NOMO-1 treated with dmso at 0.1 percent for 144 hours (cell line): Measurements from ENCODE around the gene CETP.
"Not testable (repeated sequence)": the region's sequence is repeated elsewhere in the genome, so short reads cannot be mapped to it uniquely, and the experiment has no call there.

Experiments used
- DNase-seq: peaks from one replicate; lab custom pipeline; 2025; ENCODE audit not compliant: unreplicated experiment; lab: John Stamatoyannopoulos, UW

The CETP gene

DNA sequence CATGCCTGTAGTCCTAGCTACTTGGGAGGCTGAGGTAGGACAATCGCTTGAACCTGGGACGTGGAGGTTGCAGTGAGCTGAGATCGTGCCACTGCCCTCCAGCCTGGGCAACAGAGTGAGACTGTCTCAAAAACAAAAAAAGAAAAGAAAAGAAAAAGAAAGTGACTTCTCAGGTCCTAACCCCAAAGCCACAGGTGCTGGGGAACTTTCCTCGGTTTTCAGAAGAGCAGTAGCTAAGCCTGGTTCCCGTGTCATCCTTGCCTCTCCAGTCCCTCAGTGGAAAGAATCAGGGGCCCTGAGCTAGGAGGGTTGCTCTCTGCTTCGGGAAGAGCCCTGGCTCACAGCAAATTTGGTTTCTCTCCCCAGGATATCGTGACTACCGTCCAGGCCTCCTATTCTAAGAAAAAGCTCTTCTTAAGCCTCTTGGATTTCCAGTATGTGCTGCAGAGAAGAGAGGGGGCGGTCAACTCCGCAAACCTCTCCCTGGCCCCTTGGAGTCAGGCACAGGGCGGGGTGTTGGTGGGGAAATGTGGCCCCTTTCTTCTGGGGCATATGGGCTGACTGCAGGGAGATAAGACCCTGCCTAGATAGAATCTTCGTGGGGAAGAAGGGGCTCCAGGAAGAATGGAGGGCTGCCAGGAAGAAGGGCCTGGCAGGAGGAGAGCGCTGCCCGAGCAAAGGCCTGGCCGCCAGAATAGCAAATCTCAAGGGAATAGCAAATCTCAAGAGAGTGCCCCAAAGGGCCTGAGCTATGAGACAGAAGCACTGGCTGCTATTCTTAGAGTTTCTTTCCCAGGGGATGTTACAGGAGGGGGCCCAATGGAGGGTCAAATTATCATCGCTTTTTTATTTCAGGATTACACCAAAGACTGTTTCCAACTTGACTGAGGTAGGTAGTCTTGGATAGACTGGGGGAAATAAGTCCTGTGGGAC lies 19.3 kb downstream of the CETP start:
- no peak for DNase-seq

DNA sequence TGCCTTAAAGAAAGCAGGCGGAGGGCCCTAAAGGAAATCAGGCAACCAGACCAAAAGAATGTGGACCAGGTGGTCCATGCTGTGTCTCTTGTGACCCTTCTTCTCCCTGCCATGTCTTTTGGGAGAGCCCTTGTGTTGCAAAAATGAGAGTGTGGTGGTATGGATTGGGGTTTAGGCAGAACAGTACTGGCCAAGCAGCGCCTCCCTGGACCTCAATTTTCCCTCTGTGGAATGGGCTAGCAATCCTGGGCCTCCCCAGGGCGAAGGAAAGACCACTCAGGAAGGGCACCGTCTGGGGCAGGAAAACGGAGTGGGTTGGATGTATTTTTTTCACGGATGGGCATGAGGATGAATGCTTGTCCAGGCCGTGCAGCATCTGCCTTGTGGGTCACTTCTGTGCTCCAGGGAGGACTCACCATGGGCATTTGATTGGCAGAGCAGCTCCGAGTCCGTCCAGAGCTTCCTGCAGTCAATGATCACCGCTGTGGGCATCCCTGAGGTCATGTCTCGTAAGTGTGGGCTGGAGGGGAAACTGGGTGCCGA lies 20.1 kb downstream of the CETP start:
- DNase-seq: no peak

DNA sequence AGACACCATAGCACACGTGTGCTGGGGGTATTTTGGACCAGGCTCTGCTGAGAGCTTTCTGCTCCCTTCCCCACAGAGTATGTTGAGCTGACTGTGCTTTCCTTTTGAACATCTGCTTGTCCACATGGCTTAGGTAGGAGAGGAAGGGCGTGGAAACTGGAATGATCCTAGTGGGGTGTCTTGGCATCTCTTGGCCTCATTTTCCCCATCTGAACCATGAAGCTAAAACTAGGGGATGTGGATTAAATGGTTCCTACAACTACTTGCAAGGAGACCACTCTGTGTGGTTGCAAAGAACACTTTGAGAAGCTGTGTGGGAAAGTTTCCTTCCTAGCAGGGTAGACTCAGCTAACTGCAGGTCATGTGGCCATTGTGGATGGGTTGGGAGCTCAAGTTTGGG lies 20.9 kb downstream of the CETP start:
- no peak for DNase-seq

GRCh38 chr16:56983211-56983751 lies 21.5 kb downstream of the CETP start:
- DNase-seq: no peak

GRCh38 chr16:56984639-56985038 lies 22.9 kb downstream of the CETP start:
- no peak for DNase-seq

- DNase-seq: no peak
Measured at GRCh38 chr16:56985288-56985961, 23.7 kb downstream of the CETP start.

DNA sequence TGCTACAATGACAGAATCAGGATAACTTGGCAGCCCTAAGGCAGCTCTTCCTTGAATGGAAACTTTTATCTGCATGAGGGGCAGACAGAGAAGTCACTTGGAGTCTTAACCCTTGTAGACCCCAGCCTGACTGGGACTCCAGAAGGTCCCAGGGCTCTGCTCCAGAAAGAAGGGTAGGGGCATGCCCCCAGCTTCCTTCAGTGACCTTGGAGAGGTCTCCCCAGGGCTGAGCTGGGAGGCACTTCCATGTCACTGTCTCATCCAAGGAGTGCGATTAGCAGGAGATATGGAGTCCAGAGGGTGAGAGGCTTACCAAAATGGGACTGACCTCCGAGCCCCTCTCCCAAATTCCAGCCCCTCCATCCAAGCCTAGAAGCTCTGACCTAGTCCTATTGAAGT lies 24.2 kb downstream of the CETP start:
- no peak for DNase-seq

GRCh38 chr16:56986361-56986760 lies 24.6 kb downstream of the CETP start:
- no peak for DNase-seq

DNA sequence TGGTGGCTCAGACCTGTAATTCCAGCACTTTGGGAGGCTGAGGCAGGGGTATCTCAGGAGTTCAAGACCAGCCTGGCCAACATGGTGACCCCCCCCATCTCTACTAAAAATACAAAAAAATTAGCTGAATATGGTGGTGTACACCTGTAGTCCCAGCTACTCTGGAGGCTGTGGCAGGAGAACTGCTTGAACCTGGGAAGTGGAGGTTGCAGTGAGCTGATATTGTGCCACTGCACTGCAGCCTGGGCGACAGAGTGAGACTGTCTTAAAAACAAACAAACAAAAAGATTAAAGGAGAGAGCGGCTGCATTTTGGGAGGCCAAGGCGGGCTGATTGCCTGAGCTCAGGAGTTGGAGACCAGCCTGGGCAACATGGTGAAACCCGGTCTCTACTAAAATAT lies 25.2 kb downstream of the CETP start:
- DNase-seq: not testable (repeated sequence)

GRCh38 chr16:56987692-56988091 lies 25.9 kb downstream of the CETP start:
- DNase-seq: no peak

- DNase-seq: no peak
Measured at GRCh38 chr16:56988161-56988947, 26.6 kb downstream of the CETP start.

DNA sequence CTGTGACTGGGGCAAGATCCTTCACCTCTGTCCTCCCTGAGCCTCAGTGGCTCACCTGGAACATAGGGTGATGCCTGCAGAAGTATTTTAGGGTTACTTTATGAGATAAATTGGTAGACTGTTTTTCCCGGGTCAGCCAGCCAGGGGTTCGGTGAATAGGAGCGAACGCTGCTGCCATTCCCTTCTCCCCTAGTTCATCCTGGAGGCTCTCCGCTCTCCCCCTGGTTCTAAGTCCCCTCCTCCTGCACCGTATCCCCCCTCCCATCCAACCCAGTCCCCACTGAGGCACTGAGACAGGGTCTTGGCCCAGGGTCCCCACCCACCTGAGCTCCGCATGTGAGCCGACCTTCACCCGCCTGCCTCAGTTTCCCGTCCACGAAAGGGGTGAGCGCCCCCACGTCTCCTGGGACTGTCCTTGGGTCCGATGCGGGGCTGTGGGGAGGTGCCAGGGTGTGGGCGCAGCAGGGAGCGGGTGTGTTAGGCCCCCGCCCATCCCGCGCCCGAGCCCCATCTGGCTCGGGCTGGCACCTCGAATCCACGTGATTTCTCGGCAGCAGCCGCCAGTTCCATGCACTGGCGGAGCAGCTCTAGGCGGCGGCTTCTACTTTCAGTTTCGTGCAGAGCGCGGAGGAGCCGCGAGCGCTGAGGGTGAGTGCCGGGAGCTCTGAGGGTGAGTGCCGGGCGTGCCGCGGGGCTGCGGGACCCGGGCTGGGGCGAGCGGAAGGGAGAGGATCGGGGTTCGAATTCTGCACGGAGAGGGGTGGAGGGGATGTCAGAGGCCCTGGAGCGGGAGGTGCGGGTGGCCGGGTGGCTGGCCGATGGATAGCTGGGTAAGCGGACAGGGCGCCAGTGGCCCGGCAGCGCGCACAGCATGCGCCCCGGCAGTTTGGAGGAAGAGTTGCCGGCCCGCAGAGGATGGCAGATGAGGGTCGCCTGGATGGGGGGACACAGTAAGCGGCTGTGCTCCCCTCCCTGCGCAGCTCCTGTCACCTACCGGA lies 27.5 kb downstream of the CETP start, which contains the start of gene NLRC5:
Gene NLRC5 (plus strand): TSS at position 610 of the 998 bp plus-strand sequence. CDS start 31,156 bp downstream, outside the sequence.
- DNase-seq: peak; percentile 62

GRCh38 chr16:56989988-56990387 lies 28.2 kb downstream of the CETP start:
- DNase-seq: no peak

- no peak for DNase-seq
Measured at GRCh38 chr16:56990407-56991286, 28.9 kb downstream of the CETP start.

DNA sequence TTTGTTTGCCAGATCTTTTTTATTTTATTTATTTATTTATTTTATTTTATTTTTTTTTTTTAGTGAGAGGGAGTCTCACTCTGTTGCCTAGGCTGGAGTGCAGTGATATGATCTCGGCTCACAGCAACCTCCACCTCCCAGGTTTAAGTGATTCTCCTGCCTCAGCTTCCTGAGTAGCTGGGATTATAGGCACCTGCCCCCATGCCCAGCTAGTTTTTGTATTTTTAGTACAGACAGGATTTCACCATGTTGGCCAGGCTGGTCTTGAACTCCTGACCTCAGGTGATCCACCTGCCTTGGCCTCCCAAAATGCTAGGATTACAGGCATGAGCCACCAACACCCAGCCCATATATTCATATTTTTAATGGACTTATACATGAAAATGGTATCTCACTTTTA lies 30.7 kb downstream of the CETP start:
- not testable (repeated sequence) for DNase-seq

DNA sequence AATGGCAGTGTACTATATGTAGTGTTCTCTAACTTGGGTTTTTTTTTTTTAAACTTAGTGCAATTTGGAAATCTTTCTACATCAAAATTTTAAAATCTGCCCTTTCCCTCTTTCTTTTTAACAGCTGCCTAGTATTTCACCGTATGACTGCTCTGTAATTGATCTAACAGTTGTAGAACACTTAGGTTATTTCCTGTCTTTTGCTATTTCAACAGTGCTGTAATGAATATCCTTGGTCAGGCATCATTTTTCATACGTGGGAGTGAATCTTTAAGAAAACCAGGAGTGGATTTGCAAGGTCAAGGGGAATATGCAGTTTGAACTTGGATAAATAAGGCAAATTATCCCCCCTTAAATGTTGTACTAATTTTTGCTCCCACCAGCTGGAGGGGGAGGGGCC lies 31.5 kb downstream of the CETP start:
- no peak for DNase-seq

- no peak for DNase-seq
Measured at GRCh38 chr16:56994311-56994710, 32.6 kb downstream of the CETP start.

- DNase-seq: no peak
Measured at GRCh38 chr16:56995136-56995805, 33.5 kb downstream of the CETP start.
